ENCODE measurements around the gene MTURN. TPM values are rescaled to one million over a fixed set of nuclear protein-coding genes. Genes with fewer than 3 reads are reported as not detected.

MTURN gene
- 10.7 and 25.4 TPM in 2 replicates for total RNA-seq (2011; cell fraction: chromatin; rRNA removed; ENCODE audit: low replicate concordance)
- total RNA-seq (2011; cell fraction: nucleolus; rRNA removed), result 8.7 and 10.9 TPM in 2 replicates
- 20.8 and 31.9 TPM in 2 replicates for total RNA-seq (2011; cell fraction: nucleoplasm; rRNA removed)
- total RNA-seq (2014; rRNA removed) (8.8 and 10.0 TPM in 2 replicates), total RNA-seq (2014; rRNA removed; fragmentation: Illumina TruSeq; extraction: Trizol) (6.4 and 7.8 TPM in 2 replicates), total RNA-seq (2015; rRNA removed; fragmentation: Illumina TruSeq; extraction: Trizol) (1.4 and 1.6 TPM in 2 replicates), total RNA-seq (2021) (5.0 and 7.7 TPM in 2 replicates), polyA plus RNA-seq (2011; rRNA removed) (9.2 and 14.8 TPM in 2 replicates), polyA plus RNA-seq (2014; fragmentation: Illumina TruSeq; extraction: Trizol) (5.3 TPM in 2 replicates), polyA plus RNA-seq (2014; fragmentation: Nextera tagmentation; extraction: Ambion mirVana) (1 to 10 TPM in 1 of 2 experiments, under 1 TPM in 1; 0.94 to 1.0 TPM), polyA plus RNA-seq (2014; rRNA removed) (6.5 and 8.0 TPM in 2 replicates), polyA minus RNA-seq (2011; rRNA and poly(A)+ RNA removed) (9.0 and 14.6 TPM in 2 replicates), Bru-seq, nascent RNA (percentile 62 among the genes with signal in this experiment), BruChase-seq, experiment 1, labeled RNA remaining after a 2-hour chase (percentile 66 among the genes with signal in this experiment), BruChase-seq, experiment 2, labeled RNA remaining after a 6-hour chase (percentile 65 among the genes with signal in this experiment)
- 5.6 and 7.0 TPM in 2 replicates for polyA plus RNA-seq (2011; cell fraction: cytosol; rRNA removed)
- polyA plus RNA-seq (2011; cell fraction: nucleus; rRNA removed), result 23.8 and 26.1 TPM in 2 replicates
- polyA plus RNA-seq (2012), result 3.4 and 5.4 TPM in 2 replicates
- polyA minus RNA-seq (2011; cell fraction: cytosol; rRNA and poly(A)+ RNA removed), result 1.7 and 6.6 TPM in 2 replicates
- 7.0 and 9.3 TPM in 2 replicates for polyA minus RNA-seq (2011; cell fraction: nucleus; rRNA and poly(A)+ RNA removed)
- long read RNA-seq, experiment 1, full-length matches to known transcripts, result 12 of 17 reads
- long read RNA-seq, experiment 1, partial matches to known transcripts, result 1 of 17 reads
- long read RNA-seq, experiment 1, other reads (novel, unspliced or antisense), result 4 of 17 reads
- long read RNA-seq, experiment 2, full-length matches to known transcripts, result 8 of 11 reads
- long read RNA-seq, experiment 2, partial matches to known transcripts, result 0 of 11 reads
- long read RNA-seq, experiment 2, other reads (novel, unspliced or antisense), result 3 of 11 reads
- long read RNA-seq, experiment 3, partial matches to known transcripts, result 0 of 2 reads
- long read RNA-seq, experiment 3, other reads (novel, unspliced or antisense), result 1 of 2 reads

DNA sequence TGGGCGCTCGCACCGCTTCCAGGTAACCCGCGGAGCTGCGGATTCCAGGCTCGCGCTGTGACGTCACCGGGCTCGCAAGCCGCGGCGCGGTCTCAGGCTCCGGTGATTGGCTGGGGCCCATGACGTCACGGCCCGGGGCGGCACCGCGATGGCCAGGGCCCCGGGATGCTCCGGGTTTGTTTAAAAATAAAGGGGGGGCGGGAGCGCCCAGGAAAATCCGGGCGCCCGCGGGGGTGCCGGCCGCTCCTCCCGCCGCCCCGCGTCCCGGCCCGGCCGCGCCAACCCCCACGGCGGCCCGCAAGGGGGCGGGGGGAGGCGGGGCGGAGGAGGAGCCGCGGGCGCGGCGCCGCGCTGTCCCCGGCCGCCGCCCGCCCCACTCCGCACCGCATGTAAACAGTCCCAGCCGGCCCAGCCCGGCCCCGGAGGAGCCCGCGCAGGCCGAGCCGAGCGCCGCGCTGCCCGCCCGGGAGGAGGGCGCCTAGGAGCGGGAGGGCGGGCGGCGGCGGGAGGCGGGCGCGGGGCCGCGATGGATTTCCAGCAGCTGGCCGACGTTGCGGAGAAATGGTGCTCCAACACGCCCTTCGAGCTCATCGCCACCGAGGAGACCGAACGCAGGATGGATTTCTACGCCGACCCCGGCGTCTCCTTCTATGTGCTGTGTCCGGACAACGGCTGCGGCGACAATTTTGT lies at the start of gene MTURN:
TSS of gene MTURN (plus strand) at position 376 of the 690 bp plus-strand sequence. CDS start at position 527, 151 bp downstream.
- Histone ChIP-seq H3K9me3 (replicated peaks; ENCODE audit: control insufficient read depth, insufficient read depth, low read depth, low read length) (no peaks in the 10 kb centered on the region), H3K9me1 (ENCODE audit: control insufficient read depth, insufficient read depth, low read length) (no peaks in the 10 kb centered on the region), H3K79me2 (ENCODE audit: control insufficient read depth, insufficient read depth, low read length) (peaks cover 7% of the 10 kb centered on the region; the same call in 2 of the 3 replicates), H3K27ac (ENCODE audit: extremely low read depth, low read depth, low read length) (peak within 1 kb of the TSS; percentile 68; the same call in 2 of the 3 replicates), H4K20me1 (replicated peaks; ENCODE audit: control insufficient read depth, insufficient read depth, low read length) (no peaks in the 10 kb centered on the region), H2AFZ (ENCODE audit: low read depth, low read length) (peak within 1 kb of the TSS; percentile 88), H3K4me3 (peak within 1 kb of the TSS; percentile 76), H3K9ac (ENCODE audit: insufficient read depth in 1 of 2, low read depth in 2 of 2, low read length in 2 of 2) (peak within 1 kb of the TSS; percentile 72 to 95), H3K36me3 (ENCODE audit: control insufficient read depth, insufficient read depth, low read length) (no peaks in the 10 kb centered on the region), H3K27me3 (ENCODE audit: control insufficient read depth in 2 of 2, insufficient read depth in 2 of 2, low read length in 2 of 2) (no peaks in the 10 kb centered on the region), H3K4me2 (ENCODE audit: insufficient read depth, low read length) (peak within 1 kb of the TSS; percentile 81), H3K4me1 (replicated peaks in 1 of 2; ENCODE audit: control insufficient read depth in 2 of 2, insufficient read depth in 2 of 2, low read length in 2 of 2) (peaks cover 5 to 16% of the 10 kb centered on the region in 2 experiments; a peak in 4 of 5 replicates)
- in situ Hi-C loops (cut with MboI), result no loop called here
- peak; percentile 71 for FAIRE-seq
- peak; percentile 94 for ATAC-seq
- peak; percentile 91 to 99 (median 99) for DNase-seq (ENCODE audit: extremely low read depth in 1 of 4, low spot score in 3 of 4)
- WGBS (ENCODE audit: insufficient coverage, low coverage, missing lambda C conversion rate), result 0% methylated on average over 32 of the region's 99 CpGs
- CTCF ChIA-PET (ENCODE audit: low intra/inter-chr PET ratio), result interaction anchor here (0.6 kb wide), 1 partner anchor 427 kb away, joined by 3 read pairs; no protein-coding TSS in a partner anchor
- intact Hi-C loops (cut with micrococcal nuclease), result loop anchor here (5.0 kb wide), 1 partner anchor 107 kb away; the partner anchor contains the start of genes FKBP14 and PLEKHA8
- POLR2A ChIA-PET, result interaction anchor here (0.6 to 2.4 kb wide), 3 partner anchors 11 to 665 kb away, joined by 3 to 13 read pairs (median 11); no protein-coding TSS in a partner anchor
- no TSS peak for BruUV-seq (replicated peaks)
- peak in 1 of 3 experiments; percentile 26 for TF ChIP-seq YY1 (IDR thresholded peaks at IDR 0.05; ENCODE audit: borderline replicate concordance in 1 of 3, control insufficient read depth in 1 of 3, extremely low read depth in 1 of 3, insufficient read depth in 3 of 3, insufficient read length in 1 of 3, insufficient replicate concordance in 2 of 3, low read depth in 1 of 3, low read length in 2 of 3)
- no peak for TF ChIP-seq ESRRB (CRISPR knock-in tag; IDR thresholded peaks at IDR 0.05; ENCODE audit: borderline replicate concordance)
- no peak for TF ChIP-seq ZNF77 (CRISPR knock-in tag; IDR thresholded peaks at IDR 0.05)
- 0 out of 2 replicates have a peak, but pooled peaks have one; percentile 88 for TF ChIP-seq MTA3 (IDR thresholded peaks at IDR 0.05; ENCODE audit: borderline replicate concordance)
- no peak for TF ChIP-seq SMARCA5 (IDR thresholded peaks at IDR 0.05)
- TF ChIP-seq ZNF639 (CRISPR knock-in tag; conservative IDR thresholded peaks at IDR 0.05 in 1 of 2, IDR thresholded peaks at IDR 0.05 in 1 of 2), result peak in 1 of 2 experiments; percentile 75; a peak in 2 of 4 replicates
- TF ChIP-seq, protein P1, sequence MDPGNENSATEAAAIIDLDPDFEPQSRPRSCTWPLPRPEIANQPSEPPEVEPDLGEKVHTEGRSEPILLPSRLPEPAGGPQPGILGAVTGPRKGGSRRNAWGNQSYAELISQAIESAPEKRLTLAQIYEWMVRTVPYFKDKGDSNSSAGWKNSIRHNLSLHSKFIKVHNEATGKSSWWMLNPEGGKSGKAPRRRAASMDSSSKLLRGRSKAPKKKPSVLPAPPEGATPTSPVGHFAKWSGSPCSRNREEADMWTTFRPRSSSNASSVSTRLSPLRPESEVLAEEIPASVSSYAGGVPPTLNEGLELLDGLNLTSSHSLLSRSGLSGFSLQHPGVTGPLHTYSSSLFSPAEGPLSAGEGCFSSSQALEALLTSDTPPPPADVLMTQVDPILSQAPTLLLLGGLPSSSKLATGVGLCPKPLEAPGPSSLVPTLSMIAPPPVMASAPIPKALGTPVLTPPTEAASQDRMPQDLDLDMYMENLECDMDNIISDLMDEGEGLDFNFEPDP (CRISPR knock-in tag; IDR thresholded peaks at IDR 0.05), result no peak
- no peak; a peak in 1 of 4 replicates for TF ChIP-seq TBL1XR1 (IDR thresholded peaks at IDR 0.05; ENCODE audit: low read length in 2 of 2)
- TF ChIP-seq ZNF586 (CRISPR knock-in tag; conservative IDR thresholded peaks at IDR 0.05), result no peak
- TF ChIP-seq EGR1 (conservative IDR thresholded peaks at IDR 0.05), result no peak
- TF ChIP-seq FOSL1 (tag; conservative IDR thresholded peaks at IDR 0.05), result peak; percentile 61
- TF ChIP-seq ETV5 (CRISPR knock-in tag; IDR thresholded peaks at IDR 0.05; ENCODE audit: low read depth), result no peak
